RCC 7860 (cell line): ENCODE measurements around the gene LACC1.

Experiments
- DNase-seq: peaks from one replicate; pipeline ENCODE4 v3.0.0-alpha.2; 2015; ENCODE audit warnings: low spot score
- FAIRE-seq: peaks from 2 replicates; lab custom pipeline; 2012; peaks lifted over from hg19 to GRCh38; lab: Jason Lieb, UNC

LACC1 gene

DNA sequence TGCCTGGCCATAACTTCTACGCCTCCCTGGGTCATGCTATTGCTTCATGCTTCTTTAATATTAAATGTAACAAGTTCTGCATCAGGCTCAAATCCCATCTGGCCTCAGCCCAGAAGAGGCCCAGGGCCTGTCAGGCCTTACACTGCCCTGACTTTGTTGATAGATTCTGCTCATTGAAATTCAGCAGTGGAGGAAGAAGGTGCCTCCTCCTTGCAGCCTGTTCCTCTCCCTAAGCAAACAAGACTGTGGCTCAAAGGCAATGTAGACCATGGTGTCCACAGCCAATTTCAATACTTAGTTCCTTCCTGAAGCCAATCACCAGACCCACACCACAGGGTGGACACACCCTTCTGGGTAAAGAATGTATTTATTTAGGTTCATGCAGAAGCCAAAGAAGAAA is 59.4 kb downstream of the LACC1 start:
- DNase-seq (no peak), FAIRE-seq (no peak)

DNA sequence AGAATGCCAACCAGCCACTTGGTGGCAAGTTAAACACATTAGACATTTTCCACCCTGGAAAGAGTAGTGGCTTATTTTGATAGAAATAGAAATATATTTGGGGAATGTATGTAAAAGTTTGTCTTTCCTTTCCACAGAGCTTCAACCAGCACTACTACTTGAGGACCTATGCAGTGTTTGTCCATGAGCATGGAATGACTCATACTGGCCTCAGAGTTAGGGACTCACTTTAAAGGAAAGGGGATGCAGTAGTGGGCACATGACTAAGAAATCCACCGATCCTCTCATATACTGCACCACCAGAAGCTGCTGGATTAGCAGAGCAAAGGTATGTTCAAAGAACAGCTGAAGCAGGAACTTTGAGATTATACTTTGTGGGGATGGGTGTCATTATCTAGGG is 62.6 kb downstream of the LACC1 start:
- no peak for FAIRE-seq
- DNase-seq, result no peak
